AG04450 (cell line): ENCODE results near the gene SLC22A5. TPM values are rescaled to one million over a fixed set of nuclear protein-coding genes. Genes with fewer than 3 reads are reported as not detected.

Source experiments
- CTCF ChIA-PET: fragments of 300-600, 350-600 bp; formaldehyde crosslinking; extraction: SDS; loops from one replicate; lab custom pipeline; 2022; ENCODE audit warnings: antibody characterized with exemption, inconsistent platforms; lab: Charles Lee
- POLR2A ChIA-PET: fragments of 350-600 bp; formaldehyde crosslinking; extraction: SDS; loops from one replicate; lab custom pipeline; 2021; ENCODE audit warnings: antibody characterized with exemption, inconsistent platforms; lab: Yijun Ruan, JAX
- DNase-seq: peaks from one replicate; pipeline ENCODE4 v3.0.0-alpha.2; 2011; ENCODE audit warnings: low read depth, low spot score
- H3K27ac ChIP-seq: one replicate; pipeline ENCODE4 v1.5.1; 2012; ENCODE audit warnings: low read depth, low read length, control low read depth
- H3K27me3 ChIP-seq: one replicate; pipeline ENCODE4 v1.6.0; 2012; ENCODE audit warnings: low read length; ENCODE audit not compliant: control insufficient read depth, insufficient read depth
- H3K4me3 ChIP-seq: 2 replicates; pipeline ENCODE4 v1.5.1; 2011; ENCODE audit warnings: mild to moderate bottlenecking, low read depth, low read length, control low read depth
- H3K9me3 ChIP-seq: 2 replicates; pipeline ENCODE4 v1.5.1; 2012; ENCODE audit warnings: low read length; ENCODE audit not compliant: control insufficient read depth, insufficient read depth
- polyA plus RNA-seq: library from polyadenylated mRNA; depleted of rRNA; stranded (reverse); fragments of >200 nt; gene quantifications from 2 replicates; pipeline ENCODE4 v1.2.3, GENCODE V29; 2011
- TF ChIP-seq, protein P1 (sequence below): IDR thresholded peaks from 2 replicates; pipeline ENCODE4 v1.5.1; 2011; ENCODE audit warnings: low read depth, low read length, control low read depth, inconsistent platforms

Gene SLC22A5
- polyA plus RNA-seq, 1 experiment = 6.9 TPM

DNA sequence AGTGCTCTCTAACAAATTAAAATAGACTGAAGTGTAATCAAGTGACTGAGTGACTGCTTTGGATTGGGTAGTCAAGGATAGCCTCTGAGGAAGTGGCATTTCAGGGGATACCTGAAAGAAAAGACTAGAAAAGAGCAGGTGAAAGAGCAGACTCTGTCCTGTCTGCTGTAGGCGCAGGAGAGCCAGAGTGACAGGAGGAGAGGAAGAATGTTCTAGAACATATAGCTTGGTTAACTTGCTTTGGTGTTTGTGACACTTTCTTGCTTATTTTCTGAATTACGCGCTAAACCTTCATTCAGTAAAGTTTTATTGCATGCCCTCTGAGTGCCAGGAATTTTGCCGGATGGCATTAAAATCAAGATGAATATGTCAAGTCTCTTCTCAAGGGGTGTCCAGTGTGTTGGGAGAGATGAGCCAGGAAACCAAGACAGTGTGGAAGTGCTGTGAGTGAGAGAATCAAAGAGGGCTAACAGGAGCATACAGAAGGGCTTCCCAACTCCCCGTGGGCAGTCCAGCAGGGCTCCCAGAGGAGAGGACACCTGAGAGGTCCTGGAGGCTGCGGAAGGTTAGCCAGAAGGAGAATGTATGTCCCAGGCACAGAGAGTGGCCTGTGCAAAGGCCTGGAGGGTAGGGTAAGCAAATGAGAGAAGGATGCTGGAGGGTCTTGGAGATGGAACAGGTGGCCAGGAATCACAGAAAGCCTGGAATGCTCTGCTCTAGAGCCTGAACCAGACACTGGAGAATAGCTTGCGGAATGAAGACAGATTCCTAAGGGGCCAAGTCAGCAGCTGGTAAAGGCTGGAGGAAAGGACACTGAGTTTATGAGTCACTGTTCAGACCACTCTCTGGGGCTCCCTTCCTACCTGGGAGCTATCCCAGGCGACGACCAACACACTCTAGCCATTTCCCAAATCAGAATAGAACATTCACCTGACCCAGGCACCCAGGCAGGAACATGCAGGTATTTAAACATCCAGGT lies 59.3 kb downstream of the SLC22A5 start:
- POLR2A ChIA-PET = interaction anchor here (0.6 to 1.1 kb wide), 7 partner anchors 9 to 67 kb away, joined by 3 to 8 read pairs (median 5); partner anchors contain the start of gene IRF1
- no peaks in the 10 kb centered on the region for H3K27me3 ChIP-seq
- CTCF ChIA-PET = interaction anchor here (0.7 to 1.5 kb wide), 3 partner anchors 14 to 391 kb away, joined by 3 read pairs; no protein-coding TSS in a partner anchor
- no peak overlapping the region for H3K4me3 ChIP-seq
- H3K9me3 ChIP-seq = no peaks in the 10 kb centered on the region
- TF ChIP-seq, protein P1, sequence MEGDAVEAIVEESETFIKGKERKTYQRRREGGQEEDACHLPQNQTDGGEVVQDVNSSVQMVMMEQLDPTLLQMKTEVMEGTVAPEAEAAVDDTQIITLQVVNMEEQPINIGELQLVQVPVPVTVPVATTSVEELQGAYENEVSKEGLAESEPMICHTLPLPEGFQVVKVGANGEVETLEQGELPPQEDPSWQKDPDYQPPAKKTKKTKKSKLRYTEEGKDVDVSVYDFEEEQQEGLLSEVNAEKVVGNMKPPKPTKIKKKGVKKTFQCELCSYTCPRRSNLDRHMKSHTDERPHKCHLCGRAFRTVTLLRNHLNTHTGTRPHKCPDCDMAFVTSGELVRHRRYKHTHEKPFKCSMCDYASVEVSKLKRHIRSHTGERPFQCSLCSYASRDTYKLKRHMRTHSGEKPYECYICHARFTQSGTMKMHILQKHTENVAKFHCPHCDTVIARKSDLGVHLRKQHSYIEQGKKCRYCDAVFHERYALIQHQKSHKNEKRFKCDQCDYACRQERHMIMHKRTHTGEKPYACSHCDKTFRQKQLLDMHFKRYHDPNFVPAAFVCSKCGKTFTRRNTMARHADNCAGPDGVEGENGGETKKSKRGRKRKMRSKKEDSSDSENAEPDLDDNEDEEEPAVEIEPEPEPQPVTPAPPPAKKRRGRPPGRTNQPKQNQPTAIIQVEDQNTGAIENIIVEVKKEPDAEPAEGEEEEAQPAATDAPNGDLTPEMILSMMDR = no peak
- no peak for DNase-seq
- peak overlapping the region; percentile 47 for H3K27ac ChIP-seq

GRCh38 chr5:132429463-132430440 lies 60.2 kb downstream of the SLC22A5 start:
- peak overlapping the region; percentile 47 for H3K27ac ChIP-seq
- no peaks in the 10 kb centered on the region for H3K27me3 ChIP-seq
- POLR2A ChIA-PET = interaction anchor here (0.6 to 1.1 kb wide), 6 partner anchors 8 to 66 kb away, joined by 3 to 8 read pairs (median 5); partner anchors contain the start of gene IRF1
- CTCF ChIA-PET = interaction anchor here (1.5 kb wide), 1 partner anchor 390 kb away, joined by 3 read pairs; no protein-coding TSS in a partner anchor
- no peaks in the 10 kb centered on the region for H3K9me3 ChIP-seq
- TF ChIP-seq, protein P1 = no peak
- DNase-seq = no peak
- H3K4me3 ChIP-seq = no peak overlapping the region

- TF ChIP-seq, protein P1 = no peak
- DNase-seq = no peak
Measured at GRCh38 chr5:132430746-132431145, 61.2 kb downstream of the SLC22A5 start.

GRCh38 chr5:132431632-132432031 lies 62.1 kb downstream of the SLC22A5 start:
- Histone ChIP-seq H3K4me3 (no peak overlapping the region), H3K9me3 (no peaks in the 10 kb centered on the region), H3K27ac (no peak overlapping the region), H3K27me3 (no peaks in the 10 kb centered on the region)
- POLR2A ChIA-PET = no interaction called here
- DNase-seq = no peak
- CTCF ChIA-PET = interaction anchor here (0.8 kb wide), 1 partner anchor 46 kb away, joined by 4 read pairs; no protein-coding TSS in a partner anchor
- TF ChIP-seq, protein P1 = no peak

More at GRCh38 chr5:132430746-132431145, 61.2 kb downstream of the SLC22A5 start:
- Histone ChIP-seq H3K4me3 (no peak overlapping the region), H3K9me3 (no peaks in the 10 kb centered on the region), H3K27ac (no peak overlapping the region), H3K27me3 (no peaks in the 10 kb centered on the region)
- ChIA-PET POLR2A (no interaction called here), CTCF (no interaction called here)
